HEK293T (cell line): ENCODE data around the gene SYTL2.

ENCODE experiments used
- CTCF ChIA-PET: fragments of 350-600 bp; formaldehyde crosslinking; extraction: SDS; loops from one replicate; lab custom pipeline; 2021; ENCODE audit warnings: antibody characterized with exemption, inconsistent platforms; lab: Yijun Ruan, JAX
- POLR2A ChIA-PET: fragments of 350-600 bp; formaldehyde crosslinking; extraction: SDS; loops from one replicate; lab custom pipeline; 2020; ENCODE audit warnings: antibody characterized with exemption, inconsistent platforms; lab: Yijun Ruan, JAX
- DNase-seq: peaks from one replicate; pipeline ENCODE4 v3.0.0; 2012; ENCODE audit warnings: mixed read lengths; ENCODE audit errors: extremely low spot score
- ARNT ChIP-seq: fragments of 450-650 bp; IDR thresholded peaks from 2 replicates; pipeline ENCODE4 v1.6.1; 2017; ENCODE audit warnings: mild to moderate bottlenecking
- BHLHE40 ChIP-seq: fragments of 450-650 bp; IDR thresholded peaks from 2 replicates; pipeline ENCODE4 v1.6.1; 2016; ENCODE audit warnings: mild to moderate bottlenecking, moderate library complexity, borderline replicate concordance
- CTBP1 ChIP-seq: fragments of 450-650 bp; IDR thresholded peaks from 2 replicates; pipeline ENCODE4 v1.6.1; 2016; ENCODE audit warnings: borderline replicate concordance
- ELF4 ChIP-seq: fragments of 450-650 bp; IDR thresholded peaks from 2 replicates; pipeline ENCODE4 v1.6.1; 2017; ENCODE audit warnings: antibody characterized with exemption
- FOXA1 ChIP-seq: fragments of 450-650 bp; IDR thresholded peaks from 2 replicates; pipeline ENCODE4 v1.6.1; 2016; ENCODE audit warnings: mild to moderate bottlenecking
- FOXK2 ChIP-seq: fragments of 450-650 bp; IDR thresholded peaks from 2 replicates; pipeline ENCODE4 v1.6.1; 2016; ENCODE audit warnings: mild to moderate bottlenecking
- FOXM1 ChIP-seq: fragments of 450-650 bp; IDR thresholded peaks from 2 replicates; pipeline ENCODE4 v1.6.1; 2017; ENCODE audit warnings: mild to moderate bottlenecking, borderline replicate concordance
- HDGF ChIP-seq: fragments of 450-650 bp; IDR thresholded peaks from 2 replicates; pipeline ENCODE4 v1.6.1; 2017; ENCODE audit warnings: antibody characterized with exemption, borderline replicate concordance
- L3MBTL2 ChIP-seq: fragments of 450-650 bp; conservative IDR thresholded peaks from 2 replicates; pipeline ENCODE4 v1.6.1; 2016; ENCODE audit warnings: mild to moderate bottlenecking
- LEF1 ChIP-seq: fragments of 450-650 bp; IDR thresholded peaks from 2 replicates; pipeline ENCODE4 v1.6.1; 2017; ENCODE audit warnings: mild to moderate bottlenecking, borderline replicate concordance
- NFRKB ChIP-seq: fragments of 450-650 bp; IDR thresholded peaks from 2 replicates; pipeline ENCODE4 v1.6.1; 2016; ENCODE audit warnings: mild to moderate bottlenecking, moderate library complexity
- PKNOX1 ChIP-seq: fragments of 450-650 bp; IDR thresholded peaks from 2 replicates; pipeline ENCODE4 v1.6.1; 2016
- SP1 ChIP-seq: fragments of 450-650 bp; IDR thresholded peaks from 2 replicates; pipeline ENCODE4 v1.6.1; 2017
- SUZ12 ChIP-seq: fragments of 450-650 bp; IDR thresholded peaks from 2 replicates; pipeline ENCODE4 v1.6.1; 2016; ENCODE audit warnings: mild to moderate bottlenecking
- TARDBP ChIP-seq: fragments of 450-650 bp; IDR thresholded peaks from 2 replicates; pipeline ENCODE4 v1.6.1; 2016
- ZNF384 ChIP-seq: fragments of 450-650 bp; IDR thresholded peaks from 2 replicates; pipeline ENCODE4 v1.6.1; 2016

Gene SYTL2

GRCh38 chr11:85835729-85836128, 24.8 kb upstream of the SYTL2 start:
- DNase-seq, result no peak
- CTCF ChIA-PET, result interaction anchor here (0.5 kb wide), 1 partner anchor 159 kb away, joined by 3 read pairs; no protein-coding TSS in a partner anchor
- POLR2A ChIA-PET, result no interaction called here

GRCh38 chr11:85835263-85835662, 24.3 kb upstream of the SYTL2 start:
- ChIA-PET CTCF (interaction anchor here (0.5 kb wide), 1 partner anchor 159 kb away, joined by 3 read pairs; no protein-coding TSS in a partner anchor), POLR2A (no interaction called here)
- no peak for DNase-seq
- TF ChIP-seq HDGF (no peak), SP1 (no peak), NFRKB (no peak), ARNT (no peak), PKNOX1 (no peak), LEF1 (no peak), L3MBTL2 (no peak), ZNF384 (no peak), TARDBP (no peak), FOXA1 (no peak), FOXM1 (no peak), BHLHE40 (no peak), SUZ12 (no peak), FOXK2 (no peak), CTBP1 (no peak)

More at GRCh38 chr11:85835729-85836128, 24.8 kb upstream of the SYTL2 start:
- TF ChIP-seq L3MBTL2 (no peak), FOXK2 (no peak), BHLHE40 (no peak), CTBP1 (no peak)

- CTCF ChIA-PET, result no interaction called here
- TF ChIP-seq SP1, result no peak
- no peak for TF ChIP-seq FOXA1
- TF ChIP-seq PKNOX1, result no peak
- no peak for TF ChIP-seq LEF1
- TF ChIP-seq TARDBP, result no peak
- no peak for TF ChIP-seq ZNF384
- no peak for TF ChIP-seq NFRKB
- TF ChIP-seq SUZ12, result no peak
- TF ChIP-seq FOXK2, result no peak
- TF ChIP-seq CTBP1, result no peak
- no peak for TF ChIP-seq HDGF
- TF ChIP-seq ARNT, result no peak
- no peak for TF ChIP-seq ELF4
- TF ChIP-seq BHLHE40, result no peak
- no peak for TF ChIP-seq FOXM1
- no peak for TF ChIP-seq L3MBTL2
- POLR2A ChIA-PET, result no interaction called here
- no peak for DNase-seq
These were observed 20.1 kb upstream of the SYTL2 start for GRCh38 chr11:85831050-85831449.

- ChIA-PET CTCF (no interaction called here), POLR2A (no interaction called here)
- DNase-seq, result no peak
- no peak for TF ChIP-seq FOXM1
- no peak for TF ChIP-seq FOXK2
- TF ChIP-seq FOXA1, result no peak
- TF ChIP-seq L3MBTL2, result no peak
- no peak for TF ChIP-seq BHLHE40
- no peak for TF ChIP-seq LEF1
- no peak for TF ChIP-seq HDGF
- no peak for TF ChIP-seq PKNOX1
- TF ChIP-seq ELF4, result no peak
- TF ChIP-seq NFRKB, result no peak
- TF ChIP-seq ARNT, result no peak
These were observed 18.2 kb upstream of the SYTL2 start for GRCh38 chr11:85829172-85829571.

- TF ChIP-seq NFRKB (no peak), L3MBTL2 (no peak), ZNF384 (no peak), PKNOX1 (no peak), LEF1 (no peak), SUZ12 (no peak), FOXK2 (no peak), FOXM1 (no peak), ARNT (no peak), SP1 (no peak), BHLHE40 (no peak), FOXA1 (no peak), TARDBP (no peak), HDGF (no peak), ELF4 (no peak)
- ChIA-PET POLR2A (no interaction called here), CTCF (interaction anchor here (0.6 kb wide), 1 partner anchor 743 kb away, joined by 3 read pairs; no protein-coding TSS in a partner anchor)
- no peak for DNase-seq
These were observed 17.7 kb upstream of the SYTL2 start for GRCh38 chr11:85828640-85828978.
